Activated naive CD4-positive, alpha-beta T cell treated with anti-CD3 and anti-CD28 coated beads, Interleukin-2, amount 10 ng/mL, durations not matched to agents 5 hours and 36 hours (primary cell): ENCODE results near the gene CTSK. TPM values are rescaled to one million over a fixed set of nuclear protein-coding genes. Genes with fewer than 3 reads are reported as not detected.

ENCODE experiments used
- total RNA-seq, 2 experiments: library from RNA; stranded (reverse); gene quantifications; one replicate each; pipeline ENCODE4 v1.2.3, GENCODE V29; 2021

The CTSK gene
- 1 to 10 TPM; 6.3 to 6.9 TPM for total RNA-seq

GRCh38 chr1:150808121-150808520, at the start of gene CTSK:
Gene CTSK (minus strand): TSS chr1:150808260. CDS start chr1:150806805, 1,455 bp downstream.

DNA sequence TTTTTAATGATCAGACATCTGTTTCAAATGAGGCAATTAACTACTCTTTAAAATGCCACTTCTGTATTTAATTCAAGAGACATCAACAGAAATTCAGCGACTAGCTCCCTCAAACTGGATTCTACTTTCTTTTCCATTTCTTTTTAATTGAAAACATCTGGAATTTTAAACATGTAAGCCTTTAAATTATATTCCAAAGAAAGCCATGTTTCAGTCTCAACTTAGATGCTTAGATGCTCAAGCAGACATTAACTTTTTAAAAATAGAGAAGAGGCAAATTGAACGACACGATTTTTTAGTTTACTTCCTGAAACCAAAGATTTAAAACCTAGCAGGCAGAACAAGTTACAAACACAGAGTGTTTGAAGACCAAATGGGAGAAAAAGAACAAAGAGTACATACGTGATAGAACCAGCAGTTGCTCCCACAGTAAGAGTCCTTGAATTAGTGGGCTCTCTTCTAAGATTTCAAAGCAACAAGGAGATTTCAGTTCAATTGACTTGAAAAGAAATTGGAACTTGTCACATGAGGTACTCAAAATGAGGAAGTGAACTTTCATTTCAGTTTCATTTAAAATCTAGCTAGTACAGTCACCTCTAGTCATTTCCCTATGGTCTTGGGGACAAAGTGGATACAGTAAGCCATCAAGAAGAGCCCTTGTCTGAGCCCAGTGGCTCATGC, 42.6 kb downstream of the CTSK start, which contains the start of gene CTSS:
TSS of gene CTSS (minus strand) at position 483 of the 681 bp plus-strand sequence. CDS start 1,015 bp downstream, outside the sequence.

Other genes with a start within 250 kb of the CTSK start
- gene MCL1, start 228.7 kb downstream of the CTSK start, total RNA-seq = 100 to 1,000 TPM; 334 to 338 TPM
- gene ENSA, start 178.6 kb downstream of the CTSK start, total RNA-seq = 100 to 1,000 TPM; 185 to 189 TPM
- gene GOLPH3L, start 111.1 kb downstream of the CTSK start, total RNA-seq = 10 to 100 TPM; 23.9 to 25.9 TPM
- gene HORMAD1, start 87.4 kb downstream of the CTSK start, total RNA-seq = under 1 TPM in 1 of 2 experiments, not detected in 1; 0.17 TPM
- 100 to 1,000 TPM; 113 to 117 TPM for gene CTSS, start 42.5 kb downstream of the CTSK start, total RNA-seq
- 10 to 100 TPM; 49.0 to 50.1 TPM for gene ARNT, start 68.3 kb upstream of the CTSK start, total RNA-seq
- gene CTXND2, start 78.9 kb upstream of the CTSK start, total RNA-seq = not detected
- gene SETDB1, start 118.1 kb upstream of the CTSK start, total RNA-seq = 10 to 100 TPM; 53.5 to 59.7 TPM
- gene CERS2, start 166.6 kb upstream of the CTSK start, total RNA-seq = 100 to 1,000 TPM; 152 to 153 TPM
- gene ANXA9, start 174.0 kb upstream of the CTSK start, total RNA-seq = not detected
- gene MINDY1, start 198.6 kb upstream of the CTSK start, total RNA-seq = 10 to 100 TPM; 37.4 to 37.7 TPM
- 10 to 100 TPM; 18.5 to 20.5 TPM for gene PRUNE1, start 200.2 kb upstream of the CTSK start, total RNA-seq
- 1 to 10 TPM; 1.0 to 1.1 TPM for gene BNIPL, start 228.3 kb upstream of the CTSK start, total RNA-seq
- gene C1orf56, start 239.5 kb upstream of the CTSK start, total RNA-seq = 1 to 10 TPM; 1.2 to 1.4 TPM